ENCODE results near the gene PDCD10.

DNA sequence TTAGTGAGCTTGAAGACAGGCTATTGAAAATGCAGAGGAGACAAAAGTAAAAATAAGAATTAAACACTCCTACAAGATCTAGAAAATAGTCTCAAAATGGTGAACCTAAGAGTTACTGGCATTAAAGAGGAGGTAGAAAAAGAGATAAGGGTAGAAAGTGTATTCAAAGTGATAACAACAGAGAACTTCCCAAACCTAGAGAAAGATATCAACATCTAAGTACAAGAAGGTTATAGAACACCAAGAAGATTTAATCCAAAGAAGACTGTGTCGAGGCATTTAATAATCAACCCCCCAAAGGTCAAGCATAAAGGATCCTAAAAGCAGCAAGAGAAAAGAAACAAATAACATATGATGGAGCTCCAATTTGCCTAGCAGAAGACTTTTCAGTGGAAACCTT lies 23.3 kb downstream of the PDCD10 start:
- TF ChIP-seq, protein P1, sequence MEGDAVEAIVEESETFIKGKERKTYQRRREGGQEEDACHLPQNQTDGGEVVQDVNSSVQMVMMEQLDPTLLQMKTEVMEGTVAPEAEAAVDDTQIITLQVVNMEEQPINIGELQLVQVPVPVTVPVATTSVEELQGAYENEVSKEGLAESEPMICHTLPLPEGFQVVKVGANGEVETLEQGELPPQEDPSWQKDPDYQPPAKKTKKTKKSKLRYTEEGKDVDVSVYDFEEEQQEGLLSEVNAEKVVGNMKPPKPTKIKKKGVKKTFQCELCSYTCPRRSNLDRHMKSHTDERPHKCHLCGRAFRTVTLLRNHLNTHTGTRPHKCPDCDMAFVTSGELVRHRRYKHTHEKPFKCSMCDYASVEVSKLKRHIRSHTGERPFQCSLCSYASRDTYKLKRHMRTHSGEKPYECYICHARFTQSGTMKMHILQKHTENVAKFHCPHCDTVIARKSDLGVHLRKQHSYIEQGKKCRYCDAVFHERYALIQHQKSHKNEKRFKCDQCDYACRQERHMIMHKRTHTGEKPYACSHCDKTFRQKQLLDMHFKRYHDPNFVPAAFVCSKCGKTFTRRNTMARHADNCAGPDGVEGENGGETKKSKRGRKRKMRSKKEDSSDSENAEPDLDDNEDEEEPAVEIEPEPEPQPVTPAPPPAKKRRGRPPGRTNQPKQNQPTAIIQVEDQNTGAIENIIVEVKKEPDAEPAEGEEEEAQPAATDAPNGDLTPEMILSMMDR (IDR thresholded peaks at IDR 0.05), result no peak
- no peak for TF ChIP-seq POLR2A (IDR thresholded peaks at IDR 0.05)

Measured in uterus (tissue), 2 donors.